Endothelial cell of umbilical vein (primary cell): ENCODE data around the gene CCDC12.

Source experiments
- EZH2 ChIP-seq: IDR thresholded peaks from 2 replicates; pipeline ENCODE4 v1.6.1; 2012; ENCODE audit warnings: borderline replicate concordance, low read depth, mild to moderate bottlenecking, moderate library complexity, low read length, inconsistent platforms; ENCODE audit not compliant: severe bottlenecking
- FOS ChIP-seq: IDR thresholded peaks from 2 replicates; pipeline ENCODE4 v1.6.1; 2011; ENCODE audit warnings: mild to moderate bottlenecking, low read length, moderate library complexity, borderline replicate concordance; ENCODE audit not compliant: insufficient read depth
- GATA2 ChIP-seq: IDR thresholded peaks from 2 replicates; pipeline ENCODE4 v1.7.0; 2011; ENCODE audit warnings: low read depth, mild to moderate bottlenecking, moderate library complexity, mixed read lengths, low read length; ENCODE audit not compliant: insufficient read length, insufficient read depth
- JUN ChIP-seq: IDR thresholded peaks from 2 replicates; pipeline ENCODE4 v1.6.1; 2011; ENCODE audit warnings: borderline replicate concordance, low read depth; ENCODE audit not compliant: insufficient read length, insufficient read depth
- MYC ChIP-seq: IDR thresholded peaks from one replicate; pipeline ENCODE4 v1.6.1; 2011; ENCODE audit warnings: mild to moderate bottlenecking, low read depth, low read length
- POLR2A ChIP-seq: IDR thresholded peaks from 2 replicates; pipeline ENCODE4 v1.6.1; 2012; ENCODE audit warnings: low read depth, mild to moderate bottlenecking, control low read depth, low read length
- POLR2AphosphoS5 ChIP-seq: IDR thresholded peaks from 2 replicates; pipeline ENCODE4 v1.6.1; 2012; ENCODE audit warnings: low read depth, mild to moderate bottlenecking, control low read depth, low read length, moderate library complexity; ENCODE audit not compliant: insufficient read depth
- TF ChIP-seq, protein P1 (sequence below), 2 donors: IDR thresholded peaks; 1 replicate in 1 of 2; 2 replicates in 1 of 2; pipeline ENCODE4 v1.5.1; 2011; ENCODE audit warnings: low read length in 2 of 2, mild to moderate bottlenecking in 2 of 2, moderate library complexity in 2 of 2, control low read depth in 1 of 2, inconsistent platforms in 1 of 2, low read depth in 1 of 2; ENCODE audit not compliant: insufficient read depth in 1 of 2; ENCODE audit errors: extremely low read depth in 1 of 2

- TF ChIP-seq, protein P1, sequence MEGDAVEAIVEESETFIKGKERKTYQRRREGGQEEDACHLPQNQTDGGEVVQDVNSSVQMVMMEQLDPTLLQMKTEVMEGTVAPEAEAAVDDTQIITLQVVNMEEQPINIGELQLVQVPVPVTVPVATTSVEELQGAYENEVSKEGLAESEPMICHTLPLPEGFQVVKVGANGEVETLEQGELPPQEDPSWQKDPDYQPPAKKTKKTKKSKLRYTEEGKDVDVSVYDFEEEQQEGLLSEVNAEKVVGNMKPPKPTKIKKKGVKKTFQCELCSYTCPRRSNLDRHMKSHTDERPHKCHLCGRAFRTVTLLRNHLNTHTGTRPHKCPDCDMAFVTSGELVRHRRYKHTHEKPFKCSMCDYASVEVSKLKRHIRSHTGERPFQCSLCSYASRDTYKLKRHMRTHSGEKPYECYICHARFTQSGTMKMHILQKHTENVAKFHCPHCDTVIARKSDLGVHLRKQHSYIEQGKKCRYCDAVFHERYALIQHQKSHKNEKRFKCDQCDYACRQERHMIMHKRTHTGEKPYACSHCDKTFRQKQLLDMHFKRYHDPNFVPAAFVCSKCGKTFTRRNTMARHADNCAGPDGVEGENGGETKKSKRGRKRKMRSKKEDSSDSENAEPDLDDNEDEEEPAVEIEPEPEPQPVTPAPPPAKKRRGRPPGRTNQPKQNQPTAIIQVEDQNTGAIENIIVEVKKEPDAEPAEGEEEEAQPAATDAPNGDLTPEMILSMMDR (IDR thresholded peaks at IDR 0.05; ENCODE audit: extremely low read depth in 1 of 2, insufficient read depth in 1 of 2, low read depth in 1 of 2, low read length in 2 of 2) = no peak
- TF ChIP-seq EZH2 (no peak), FOS (no peak), POLR2AphosphoS5 (no peak), POLR2A (no peak), JUN (no peak), MYC (no peak), GATA2 (no peak)
Measured at GRCh38 chr3:46880884-46881595, 95.5 kb downstream of the CCDC12 start.
